ENCODE measurements around the gene LRMDA.
"Not testable (repeated sequence)": the region's sequence is repeated elsewhere in the genome, so short reads cannot be mapped to it uniquely, and the experiment has no call there.

Gene LRMDA

DNA sequence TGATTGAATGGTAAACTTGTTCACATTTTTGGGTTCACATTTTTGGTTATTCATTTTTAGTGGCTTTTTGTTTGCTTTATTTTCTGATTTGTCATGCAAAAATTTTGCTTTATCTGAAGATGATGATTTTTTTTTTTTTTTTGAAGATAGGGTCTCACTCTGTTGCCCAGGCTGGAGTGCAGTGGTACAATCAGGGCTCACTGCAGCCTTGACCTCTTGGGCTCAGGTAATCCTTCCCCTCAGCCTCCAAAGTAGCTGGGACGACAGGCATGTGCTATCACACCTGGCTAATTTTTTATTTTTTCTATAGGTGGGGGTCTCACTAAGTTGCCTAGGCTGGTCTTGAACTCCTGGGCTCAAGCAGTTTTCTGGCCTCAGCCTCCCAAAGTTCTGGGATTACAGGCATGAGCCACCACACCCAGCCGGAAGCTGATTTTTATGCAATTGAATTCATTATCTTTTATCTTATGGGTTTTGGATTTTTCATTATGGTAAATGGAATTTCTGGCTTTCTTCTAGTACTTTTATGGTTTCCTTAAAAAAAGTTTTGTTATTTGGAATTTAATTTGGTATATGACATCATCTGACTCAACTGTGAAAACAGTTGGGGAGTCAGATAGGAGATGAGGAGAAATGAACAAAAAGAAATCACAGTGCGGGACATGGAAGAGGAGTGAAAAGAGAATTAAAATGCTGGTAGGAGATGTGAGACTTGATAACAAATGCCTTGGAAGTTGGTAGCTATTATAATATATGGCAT is 158.7 kb downstream of the LRMDA start:
- H3K4me3 ChIP-seq, result no peak overlapping the region
- in situ Hi-C loops (cut with MboI; ENCODE audit: low sequenced_read_pairs), result no loop called here
- H3K9me3 ChIP-seq, result no peaks in the 10 kb centered on the region
- no peaks in the 10 kb centered on the region for H3K4me1 ChIP-seq
- no peaks in the 10 kb centered on the region for H3K36me3 ChIP-seq (replicated peaks)
- no peaks in the 10 kb centered on the region for H3K27me3 ChIP-seq (ENCODE audit: low read depth)
- no peak for DNase-seq (ENCODE audit: low spot score in 2 of 2)

DNA sequence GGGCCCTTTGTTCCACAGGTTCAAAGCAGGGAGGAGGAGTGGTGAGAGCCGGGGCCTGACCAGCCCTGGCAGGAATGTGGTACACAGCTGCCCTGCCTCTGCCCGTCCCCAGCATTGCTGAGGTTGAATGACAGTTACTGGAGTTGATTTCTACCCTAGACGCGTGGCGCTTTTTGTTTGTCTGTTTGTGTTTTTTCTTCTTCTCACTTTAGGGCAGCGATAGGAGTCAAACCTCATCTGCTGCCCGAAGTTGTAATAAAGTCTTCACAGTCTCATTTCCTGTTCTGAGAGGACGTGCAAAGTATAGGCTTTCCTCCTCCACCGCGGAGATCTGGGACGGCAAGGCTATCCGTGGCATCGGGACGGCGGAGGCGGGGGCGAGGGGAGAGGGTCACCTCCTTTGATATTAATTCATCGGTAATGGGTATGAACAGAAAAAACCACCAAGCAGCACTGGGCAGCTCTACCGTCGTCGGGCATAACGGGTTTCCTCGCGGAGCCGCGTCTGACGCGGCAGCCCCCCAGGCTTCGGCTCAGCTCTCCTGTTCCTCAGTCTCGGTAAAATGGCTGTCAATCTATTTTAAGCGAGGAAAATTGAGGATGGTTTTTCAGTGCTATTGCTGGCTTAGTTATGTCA is 160.8 kb downstream of the LRMDA start:
- Histone ChIP-seq H3K4me1 (no peaks in the 10 kb centered on the region), H3K27me3 (ENCODE audit: low read depth) (no peaks in the 10 kb centered on the region), H3K9me3 (no peaks in the 10 kb centered on the region), H3K36me3 (replicated peaks) (no peaks in the 10 kb centered on the region), H3K4me3 (no peak overlapping the region)
- no peak for DNase-seq (ENCODE audit: low spot score in 2 of 2)
- in situ Hi-C loops (cut with MboI; ENCODE audit: low sequenced_read_pairs), result no loop called here

GRCh38 chr10:75592791-75593643 is 161.6 kb downstream of the LRMDA start:
- Histone ChIP-seq H3K9me3 (no peaks in the 10 kb centered on the region), H3K36me3 (replicated peaks) (no peaks in the 10 kb centered on the region), H3K4me1 (no peaks in the 10 kb centered on the region), H3K4me3 (no peak overlapping the region), H3K27me3 (ENCODE audit: low read depth) (no peaks in the 10 kb centered on the region)
- no peak for DNase-seq (ENCODE audit: low spot score in 2 of 2)
- in situ Hi-C loops (cut with MboI; ENCODE audit: low sequenced_read_pairs), result no loop called here

- in situ Hi-C loops (cut with MboI; ENCODE audit: low sequenced_read_pairs), result no loop called here
Observed at GRCh38 chr10:75593692-75594556, 162.5 kb downstream of the LRMDA start.

GRCh38 chr10:75596930-75597620 is 165.7 kb downstream of the LRMDA start:
- DNase-seq (ENCODE audit: low spot score in 2 of 2), result no peak
- Histone ChIP-seq H3K9me3 (no peaks in the 10 kb centered on the region), H3K4me3 (no peak overlapping the region), H3K27me3 (ENCODE audit: low read depth) (no peaks in the 10 kb centered on the region), H3K4me1 (no peaks in the 10 kb centered on the region), H3K36me3 (replicated peaks) (no peaks in the 10 kb centered on the region)
- in situ Hi-C loops (cut with MboI; ENCODE audit: low sequenced_read_pairs), result no loop called here

More at GRCh38 chr10:75593692-75594556, 162.5 kb downstream of the LRMDA start:
- Histone ChIP-seq H3K4me3 (no peak overlapping the region), H3K36me3 (replicated peaks) (no peaks in the 10 kb centered on the region), H3K9me3 (no peaks in the 10 kb centered on the region), H3K27me3 (ENCODE audit: low read depth) (no peaks in the 10 kb centered on the region), H3K4me1 (no peaks in the 10 kb centered on the region)
- DNase-seq (ENCODE audit: low spot score in 2 of 2), result peak in 1 of 2 experiments; percentile 24

GRCh38 chr10:75597773-75598440 is 166.5 kb downstream of the LRMDA start:
- no peak for DNase-seq (ENCODE audit: low spot score in 2 of 2)
- Histone ChIP-seq H3K9me3 (no peaks in the 10 kb centered on the region), H3K4me1 (no peaks in the 10 kb centered on the region), H3K27me3 (ENCODE audit: low read depth) (no peaks in the 10 kb centered on the region), H3K36me3 (replicated peaks) (no peaks in the 10 kb centered on the region), H3K4me3 (no peak overlapping the region)
- in situ Hi-C loops (cut with MboI; ENCODE audit: low sequenced_read_pairs), result no loop called here

- H3K4me1 ChIP-seq, result no peaks in the 10 kb centered on the region
- H3K36me3 ChIP-seq (replicated peaks), result no peaks in the 10 kb centered on the region
- no peaks in the 10 kb centered on the region for H3K27me3 ChIP-seq (ENCODE audit: low read depth)
- in situ Hi-C loops (cut with MboI; ENCODE audit: low sequenced_read_pairs), result no loop called here
- H3K9me3 ChIP-seq, result no peaks in the 10 kb centered on the region
- no peak overlapping the region for H3K4me3 ChIP-seq
- no peak for DNase-seq (ENCODE audit: low spot score in 2 of 2)
Observed at GRCh38 chr10:75598998-75599397, 167.6 kb downstream of the LRMDA start.

- Histone ChIP-seq H3K4me3 (no peak overlapping the region), H3K27me3 (ENCODE audit: low read depth) (0 out of 2 replicates have a peak, but pooled peaks cover 3% of the 10 kb centered on the region), H3K36me3 (replicated peaks) (no peaks in the 10 kb centered on the region), H3K9me3 (no peaks in the 10 kb centered on the region), H3K4me1 (no peaks in the 10 kb centered on the region)
- in situ Hi-C loops (cut with MboI; ENCODE audit: low sequenced_read_pairs), result no loop called here
- DNase-seq (ENCODE audit: low spot score in 2 of 2), result no peak
Observed at GRCh38 chr10:75599875-75600648, 168.6 kb downstream of the LRMDA start.

DNA sequence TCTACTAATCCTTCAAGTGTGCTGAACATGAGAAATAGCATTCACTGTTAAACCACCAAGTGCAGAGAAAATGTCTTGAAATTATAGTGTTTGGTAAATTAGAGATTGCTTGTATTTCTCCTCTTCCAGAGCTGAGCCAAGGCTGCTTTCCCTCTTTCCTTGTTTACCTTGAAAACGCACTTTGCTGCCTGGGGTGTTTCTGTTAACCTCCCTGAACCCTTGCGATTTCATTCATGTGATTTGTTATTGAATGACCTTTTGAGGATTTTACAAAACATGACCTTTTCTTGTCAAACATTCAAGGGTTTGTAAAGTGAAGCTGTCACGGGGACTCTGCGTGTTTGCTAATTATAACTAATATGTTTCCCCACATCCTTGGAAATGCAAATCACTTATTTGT is 169.4 kb downstream of the LRMDA start:
- H3K27me3 ChIP-seq (ENCODE audit: low read depth), result 0 out of 2 replicates have a peak, but pooled peaks cover 3% of the 10 kb centered on the region
- H3K9me3 ChIP-seq, result no peaks in the 10 kb centered on the region
- H3K36me3 ChIP-seq (replicated peaks), result no peaks in the 10 kb centered on the region
- no peak overlapping the region for H3K4me3 ChIP-seq
- no peaks in the 10 kb centered on the region for H3K4me1 ChIP-seq
- in situ Hi-C loops (cut with MboI; ENCODE audit: low sequenced_read_pairs), result no loop called here
- no peak for DNase-seq (ENCODE audit: low spot score in 2 of 2)

DNA sequence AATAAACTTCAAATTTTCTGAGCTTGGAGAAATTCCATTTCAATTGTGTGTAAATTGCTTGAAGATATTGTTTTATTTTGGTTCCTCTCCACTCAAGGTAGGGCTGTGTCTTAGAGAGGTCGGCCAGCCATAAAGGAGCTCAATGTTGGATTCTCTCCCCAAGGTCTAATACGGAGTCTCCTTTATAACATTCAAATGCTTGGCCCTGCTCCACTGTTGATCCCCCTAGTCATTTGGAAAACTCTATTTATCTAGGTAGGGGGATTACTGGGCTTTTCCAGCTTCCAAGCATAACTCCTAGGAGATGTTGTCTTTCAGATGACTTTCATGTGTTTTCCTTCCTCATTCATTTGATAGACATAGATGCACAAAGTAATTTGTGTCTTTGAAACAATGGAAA is 170.9 kb downstream of the LRMDA start:
- Histone ChIP-seq H3K4me1 (no peaks in the 10 kb centered on the region), H3K9me3 (no peaks in the 10 kb centered on the region), H3K4me3 (no peak overlapping the region), H3K27me3 (ENCODE audit: low read depth) (0 out of 2 replicates have a peak, but pooled peaks cover 3% of the 10 kb centered on the region), H3K36me3 (replicated peaks) (no peaks in the 10 kb centered on the region)
- DNase-seq (ENCODE audit: low spot score in 2 of 2), result no peak
- in situ Hi-C loops (cut with MboI; ENCODE audit: low sequenced_read_pairs), result no loop called here

DNA sequence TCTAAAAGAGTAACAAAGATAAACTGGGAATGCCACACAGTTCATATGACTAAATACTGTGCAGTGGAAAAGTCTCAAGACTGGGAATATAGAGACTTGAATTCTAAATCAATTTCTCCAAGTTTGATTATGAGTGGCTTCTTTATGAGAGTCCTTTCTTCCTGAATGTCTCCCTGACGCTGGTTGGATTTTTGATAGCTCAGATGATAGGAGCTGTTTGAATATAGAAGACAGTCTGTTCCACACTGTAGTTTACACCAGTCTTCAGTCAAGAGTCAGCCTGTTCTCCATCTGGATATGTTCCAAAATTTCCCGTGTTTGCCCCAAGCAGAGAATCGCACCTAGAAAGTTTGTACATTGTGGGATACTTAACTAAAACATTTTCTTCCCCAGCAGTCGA is 173.7 kb downstream of the LRMDA start:
- no peak for DNase-seq (ENCODE audit: low spot score in 2 of 2)
- Histone ChIP-seq H3K4me3 (no peak overlapping the region), H3K36me3 (replicated peaks) (no peaks in the 10 kb centered on the region), H3K4me1 (no peaks in the 10 kb centered on the region), H3K27me3 (ENCODE audit: low read depth) (0 out of 2 replicates have a peak, but pooled peaks cover 3% of the 10 kb centered on the region), H3K9me3 (no peaks in the 10 kb centered on the region)
- in situ Hi-C loops (cut with MboI; ENCODE audit: low sequenced_read_pairs), result no loop called here

DNA sequence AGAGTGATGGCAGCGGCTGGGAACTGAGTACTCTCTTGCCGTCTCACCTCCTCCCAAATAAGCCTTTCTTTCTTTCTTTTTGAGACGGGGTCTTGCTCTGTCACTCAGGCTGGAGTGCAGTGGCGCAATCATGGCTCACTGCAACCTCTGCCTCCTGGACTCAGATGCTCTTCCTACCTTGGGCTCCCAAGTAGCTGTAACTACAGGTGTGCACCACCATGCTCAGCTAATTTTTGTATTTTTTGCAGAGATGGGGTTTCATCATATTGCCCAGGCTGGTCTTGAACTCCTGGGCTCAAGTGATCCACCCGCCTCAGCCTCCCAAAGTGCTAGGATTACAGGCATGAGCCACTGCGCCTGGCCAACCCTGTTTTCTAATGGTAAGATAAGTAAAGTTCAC is 174.4 kb downstream of the LRMDA start:
- H3K27me3 ChIP-seq (ENCODE audit: low read depth); in situ Hi-C loops (cut with MboI; ENCODE audit: low sequenced_read_pairs): not testable (repeated sequence)

More for the DNA sequence above, 174.4 kb downstream of the LRMDA start:
- H3K36me3 ChIP-seq (replicated peaks); H3K4me3 ChIP-seq; DNase-seq (ENCODE audit: low spot score in 2 of 2); H3K4me1 ChIP-seq; H3K9me3 ChIP-seq: not testable (repeated sequence)

Measured in HAP-1 (cell line).